Measurements from ENCODE around the gene SRSF2. TPM values are rescaled to one million over a fixed set of nuclear protein-coding genes. Genes with fewer than 3 reads are reported as not detected.
A peak's percentile ranks its signal among the peaks of the same experiment; 100 is the strongest.
"Not testable (repeated sequence)": the region's sequence is repeated elsewhere in the genome, so short reads cannot be mapped to it uniquely, and the experiment has no call there.

SRSF2 gene, protein sequence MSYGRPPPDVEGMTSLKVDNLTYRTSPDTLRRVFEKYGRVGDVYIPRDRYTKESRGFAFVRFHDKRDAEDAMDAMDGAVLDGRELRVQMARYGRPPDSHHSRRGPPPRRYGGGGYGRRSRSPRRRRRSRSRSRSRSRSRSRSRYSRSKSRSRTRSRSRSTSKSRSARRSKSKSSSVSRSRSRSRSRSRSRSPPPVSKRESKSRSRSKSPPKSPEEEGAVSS
- total RNA-seq (ENCODE audit: insufficient read depth, low replicate concordance) = 70.5 TPM

DNA sequence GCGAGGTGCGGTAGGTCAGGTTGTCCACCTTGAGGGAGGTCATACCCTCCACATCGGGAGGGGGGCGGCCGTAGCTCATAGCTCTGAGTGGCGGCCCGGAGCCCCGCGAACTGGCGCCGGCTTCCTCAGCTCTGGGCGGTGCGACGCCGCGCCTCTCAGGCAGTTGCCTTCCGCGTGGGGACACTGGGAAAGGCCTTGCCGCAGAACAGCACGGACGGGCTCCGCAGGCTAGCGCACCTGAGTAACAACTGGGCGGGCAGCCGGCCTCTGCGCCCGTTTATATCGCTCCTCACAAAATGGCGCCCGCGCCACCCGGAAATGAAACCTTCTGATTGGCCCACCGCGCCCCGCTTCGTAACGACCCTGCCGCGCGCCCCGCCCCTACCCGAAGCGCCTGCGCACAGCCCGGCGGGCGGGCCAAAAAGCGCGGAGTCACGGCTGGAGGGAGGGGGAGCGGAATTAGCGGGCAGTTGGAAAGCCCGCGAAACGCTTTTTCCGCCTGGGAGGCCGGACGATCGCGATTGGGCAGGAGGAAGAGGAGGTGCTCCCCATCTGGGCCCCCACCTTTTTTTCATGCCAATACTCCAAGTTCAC is at the start of gene SRSF2:
SRSF2 (minus strand) TSS at position 250 of the 594 bp plus-strand sequence; CDS start at position 79, 171 bp downstream.
- peak; percentile 100 for DNase-seq (ENCODE audit: low spot score)

DNA sequence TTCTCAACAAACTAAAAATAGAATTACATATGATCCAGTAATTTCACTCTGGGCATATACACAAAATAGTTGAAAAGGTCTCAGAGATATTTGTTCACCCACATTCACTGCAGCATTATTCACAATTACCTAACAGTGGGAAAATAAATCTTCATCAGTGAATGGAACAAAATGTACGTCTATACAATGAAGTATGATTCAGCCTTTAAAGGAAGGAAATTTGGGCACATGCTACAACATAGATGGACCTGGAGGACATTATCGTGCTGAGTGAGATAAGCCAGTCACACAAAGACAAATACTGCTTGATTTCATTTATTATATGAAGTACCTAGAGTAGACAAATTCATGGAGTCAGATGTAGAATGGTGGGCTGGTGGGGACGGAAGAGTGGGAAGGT is 47.8 kb upstream of the SRSF2 start:
- no peak for DNase-seq (ENCODE audit: low spot score)

DNA sequence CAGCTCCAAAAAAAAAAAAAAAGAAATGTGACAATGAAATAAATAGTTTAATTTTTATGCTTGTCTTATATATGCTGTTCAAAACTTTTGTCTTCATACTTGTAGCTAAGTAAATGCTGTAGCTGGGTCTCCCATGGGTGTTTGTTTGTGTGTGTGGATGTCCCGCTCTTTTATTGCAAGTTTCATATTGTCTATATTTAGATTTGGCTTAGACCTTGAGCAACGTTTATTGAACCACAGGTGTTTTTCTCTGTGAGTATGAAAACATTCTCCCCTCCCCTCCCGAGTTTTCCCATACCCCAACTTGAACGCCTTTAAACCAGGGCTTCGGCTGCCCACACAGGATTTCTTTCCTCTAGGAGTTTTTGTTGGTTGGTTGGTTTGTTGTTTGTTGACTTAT is 46.0 kb upstream of the SRSF2 start:
- no peak for DNase-seq (ENCODE audit: low spot score)

DNA sequence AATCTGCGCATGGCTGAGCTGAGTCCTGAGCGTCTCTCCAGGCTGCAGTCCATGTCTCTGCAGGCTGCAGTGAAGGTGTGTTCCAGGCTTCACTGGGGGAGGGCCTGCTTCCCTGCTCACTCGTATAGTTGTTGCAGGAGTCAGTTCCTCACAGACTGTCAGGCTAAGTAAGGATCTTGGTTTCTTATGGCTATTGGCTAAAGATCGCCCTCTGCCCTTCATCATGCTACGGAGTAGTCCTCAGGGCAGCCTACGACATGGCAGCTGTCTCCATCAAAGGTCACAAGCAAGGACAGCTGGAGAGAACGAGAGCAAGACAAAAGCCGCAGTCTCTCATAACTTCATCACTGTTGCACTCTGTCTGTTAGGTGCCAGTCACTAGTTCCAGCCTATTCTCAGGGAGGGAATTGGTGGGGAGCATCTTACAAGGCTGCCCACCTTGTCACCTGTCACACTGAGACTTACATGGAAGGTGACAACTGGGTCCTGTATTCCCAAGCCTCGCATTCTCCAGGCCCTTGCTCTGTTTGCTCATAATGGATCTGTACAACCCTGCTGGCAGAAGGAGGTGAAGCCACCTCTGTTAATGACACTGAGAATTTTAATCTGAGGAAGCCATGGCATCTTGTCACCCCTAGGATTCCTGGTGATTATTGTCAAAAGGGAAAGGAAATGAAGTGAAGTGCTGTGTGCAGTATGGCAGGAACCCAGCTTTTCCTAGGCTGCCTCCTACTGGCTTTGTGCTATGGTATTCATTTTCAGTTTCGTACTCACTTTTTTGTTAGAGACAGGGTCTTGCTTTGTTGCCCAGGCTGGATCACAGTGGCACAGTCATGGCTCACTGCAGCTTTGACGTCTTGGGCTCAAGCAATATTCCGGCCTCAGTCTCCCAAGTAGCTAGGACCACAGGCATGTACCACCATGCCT is 44.2 kb upstream of the SRSF2 start:
- no peak for DNase-seq (ENCODE audit: low spot score)

DNA sequence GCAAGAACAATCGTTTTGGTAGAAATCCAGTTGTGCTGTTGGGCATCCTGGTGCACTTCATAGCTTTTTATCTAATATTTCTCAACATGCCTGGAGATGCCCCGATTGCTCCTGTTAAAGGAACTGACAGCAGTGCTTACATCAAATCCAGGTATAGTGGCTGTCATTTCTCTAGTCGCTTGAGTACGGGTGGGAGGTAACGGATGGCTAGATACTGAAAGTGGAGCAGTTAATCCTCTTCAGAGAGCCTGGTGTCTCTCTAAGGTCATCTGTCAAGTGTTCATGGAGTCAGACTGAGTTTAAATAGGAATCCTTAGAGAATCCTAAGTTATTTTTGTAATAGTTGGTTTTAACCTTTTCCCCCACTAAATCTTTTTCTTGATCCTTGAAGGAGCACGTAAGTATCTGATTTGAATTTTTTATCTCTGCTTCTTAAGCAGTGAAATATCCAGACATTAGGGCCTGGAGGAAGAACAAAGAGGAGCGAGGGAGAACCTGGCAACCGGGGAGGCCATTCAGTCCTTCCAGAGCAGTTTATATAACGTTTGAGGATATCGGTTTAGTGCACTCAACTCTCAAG is 38.0 kb upstream of the SRSF2 start:
- DNase-seq (ENCODE audit: low spot score) = peak; percentile 95

DNA sequence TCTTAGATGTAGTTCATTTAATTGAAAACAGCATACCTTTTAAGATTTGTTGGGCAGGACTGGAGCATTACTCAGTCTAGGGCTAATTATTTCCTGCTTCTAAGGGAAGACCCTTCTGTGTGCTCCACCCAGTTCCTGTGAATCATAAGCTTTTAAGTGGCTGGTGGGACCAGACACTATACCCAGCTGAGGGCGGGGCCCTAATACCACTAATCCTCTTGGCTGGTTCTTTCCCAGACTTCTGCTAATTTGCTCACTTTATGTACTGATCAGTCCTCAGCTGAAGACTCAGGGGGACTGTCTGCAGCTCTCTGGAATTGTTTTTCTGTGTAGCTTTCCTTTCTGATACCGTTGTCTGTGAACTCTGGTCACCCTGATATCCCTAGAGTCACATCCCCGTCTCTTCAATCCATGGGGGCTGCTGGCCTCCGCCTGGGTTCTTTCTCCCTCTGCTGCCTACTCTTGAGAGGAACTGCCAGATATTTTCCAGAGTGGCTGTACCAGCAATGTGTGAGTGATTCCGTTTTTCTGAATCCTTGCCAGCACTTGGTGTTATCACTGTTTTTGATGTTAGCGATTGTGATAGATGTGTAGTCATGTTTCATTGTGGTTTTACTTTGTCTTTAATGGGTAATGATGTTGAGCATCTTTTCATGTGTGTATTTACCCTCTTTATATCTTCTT is 35.9 kb upstream of the SRSF2 start:
- DNase-seq (ENCODE audit: low spot score) = peak; percentile 96

DNA sequence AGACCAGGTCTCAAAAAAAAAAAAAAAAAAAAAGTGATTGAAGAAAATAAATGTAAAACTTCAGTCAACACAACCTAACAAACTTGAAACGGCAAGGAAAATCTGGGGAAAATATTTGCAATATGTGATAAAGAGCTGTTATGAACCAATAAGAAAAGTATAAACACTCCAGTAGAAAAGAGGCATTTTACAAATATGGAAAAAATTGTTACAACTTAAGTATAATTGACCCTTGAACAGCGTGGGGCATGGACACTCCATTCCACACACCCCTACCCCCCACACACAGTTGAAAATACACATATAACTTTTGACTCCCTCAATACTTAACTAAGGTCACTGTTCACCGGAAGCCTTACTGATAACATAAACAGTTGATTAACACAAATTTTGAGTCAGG is 21.4 kb upstream of the SRSF2 start:
- DNase-seq (ENCODE audit: low spot score) = no peak

DNA sequence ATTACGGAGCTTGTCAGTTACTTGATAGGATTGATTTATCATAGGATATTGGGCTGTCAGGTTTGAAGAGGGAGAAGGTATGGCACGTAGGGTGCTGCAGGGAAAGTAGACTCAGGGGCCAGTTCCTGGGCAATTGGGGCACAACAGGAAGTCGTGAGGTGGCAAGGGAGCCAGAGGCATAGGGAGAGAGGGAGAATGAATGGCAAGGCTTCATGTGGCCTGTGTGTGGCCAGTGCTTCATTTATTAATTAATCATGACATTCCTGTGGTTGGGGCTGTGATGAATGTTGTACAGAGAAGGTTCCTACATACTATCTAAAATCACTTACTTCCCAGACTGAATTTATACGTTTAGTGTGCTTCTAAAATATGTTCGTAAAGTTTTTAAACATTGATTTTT is 20.1 kb upstream of the SRSF2 start:
- no peak for DNase-seq (ENCODE audit: low spot score)

DNA sequence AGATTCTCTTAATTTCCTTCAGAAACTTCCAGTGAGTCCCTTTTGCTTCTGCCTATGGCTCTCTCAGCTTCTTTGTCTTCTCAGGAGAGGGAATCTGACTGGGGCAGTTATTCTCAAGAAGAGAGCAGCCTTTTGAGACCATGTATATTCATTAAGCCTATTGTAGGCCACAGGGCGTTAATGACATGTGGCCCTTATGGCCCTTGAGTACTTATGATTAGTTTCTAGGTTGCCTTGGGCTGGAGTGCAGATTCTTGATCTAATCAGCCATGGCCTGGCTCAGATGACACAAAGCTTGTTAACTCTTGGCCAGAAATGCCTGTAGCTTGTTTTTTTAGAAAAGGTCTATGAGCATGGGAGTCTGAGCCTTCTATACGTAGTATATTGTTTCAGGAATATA is 18.2 kb upstream of the SRSF2 start:
- DNase-seq (ENCODE audit: low spot score) = no peak

DNA sequence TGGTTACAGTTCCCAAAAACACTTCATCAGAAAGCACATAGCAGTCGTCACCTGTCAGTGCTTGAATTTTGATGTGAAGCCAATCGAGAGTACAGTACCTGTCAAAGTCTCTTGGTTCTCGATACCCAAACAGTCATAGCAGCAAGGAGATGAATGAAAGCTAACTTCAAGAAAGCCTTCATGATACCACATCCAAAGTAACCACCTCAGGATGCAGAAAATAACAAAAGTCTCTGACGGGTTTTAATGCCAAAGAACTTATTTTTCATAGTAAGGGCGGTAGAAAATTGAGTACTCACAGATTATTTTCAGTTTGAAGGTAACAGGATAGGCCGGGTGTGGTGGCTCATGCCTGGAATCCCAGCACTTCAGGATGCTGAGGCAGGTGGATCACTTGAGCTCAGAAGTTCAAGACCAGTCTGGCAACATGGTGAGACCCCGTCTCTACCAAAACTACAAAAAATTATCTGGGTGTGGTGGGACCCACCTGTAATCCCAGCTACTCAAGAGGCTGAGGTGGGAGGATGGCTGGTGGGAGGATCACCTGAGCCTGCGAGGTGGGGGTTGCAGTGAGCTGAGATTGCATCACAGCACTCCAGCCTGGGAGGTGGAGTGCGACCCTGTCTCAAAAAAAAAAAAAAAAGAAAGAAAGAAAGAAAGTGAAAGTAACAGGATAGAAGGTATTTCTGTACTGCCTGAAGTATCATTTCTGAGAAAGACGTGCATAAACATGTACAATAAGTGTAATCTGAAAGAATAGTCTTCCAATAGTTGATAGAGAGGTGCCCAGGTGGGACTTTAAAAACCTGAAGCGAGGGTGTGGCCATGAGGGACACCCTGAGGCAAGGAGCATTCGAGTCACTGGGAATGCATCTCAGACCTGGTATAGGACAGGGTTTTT is 16.2 kb upstream of the SRSF2 start:
- no peak for DNase-seq (ENCODE audit: low spot score)

DNA sequence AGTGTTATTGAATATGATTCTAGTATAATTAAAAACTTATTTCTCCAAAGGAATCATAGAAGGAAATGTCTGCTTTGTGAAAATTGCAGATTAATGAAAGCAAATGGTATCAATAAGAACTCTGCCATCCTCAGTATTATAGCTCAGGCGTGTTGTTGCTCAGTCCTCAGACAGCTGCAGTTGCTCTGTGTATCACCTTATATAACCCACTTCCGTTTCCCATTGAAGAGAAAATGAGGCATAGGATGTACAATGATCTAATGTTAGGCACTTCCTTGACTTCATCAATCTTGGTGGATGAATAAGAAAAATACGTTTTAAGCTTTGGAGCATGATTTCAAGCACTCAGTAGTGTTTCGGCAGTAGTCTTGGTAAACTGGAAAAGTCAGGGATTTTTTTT is 14.9 kb upstream of the SRSF2 start:
- no peak for DNase-seq (ENCODE audit: low spot score)

DNA sequence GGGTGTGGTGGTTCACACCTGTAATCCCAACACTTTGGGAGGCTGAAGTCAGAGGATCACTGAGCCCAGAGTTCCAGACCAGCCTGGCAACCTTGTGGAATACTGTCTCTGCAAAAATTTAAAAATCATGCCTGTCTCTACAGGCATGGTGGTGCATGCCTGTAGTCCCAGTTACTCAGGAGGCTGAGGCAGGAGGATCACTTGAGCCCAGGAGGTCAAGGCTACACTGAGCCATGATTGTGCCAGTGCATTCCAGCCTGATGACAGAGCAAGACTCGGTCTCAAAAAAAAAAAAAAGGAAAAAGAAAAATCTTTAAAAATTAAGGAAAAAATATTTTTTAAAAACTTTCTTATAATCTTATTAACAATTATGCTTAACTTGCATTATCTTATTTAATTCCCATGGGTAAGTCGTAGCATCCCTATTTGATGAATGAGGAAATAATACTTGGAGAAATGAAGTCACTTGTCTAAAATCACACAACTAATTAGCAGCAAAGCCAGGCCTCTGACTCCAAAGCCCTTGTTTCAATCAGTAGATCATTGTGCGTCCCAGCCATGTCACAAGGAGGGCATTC is 14.4 kb upstream of the SRSF2 start:
- no peak for DNase-seq (ENCODE audit: low spot score)

DNA sequence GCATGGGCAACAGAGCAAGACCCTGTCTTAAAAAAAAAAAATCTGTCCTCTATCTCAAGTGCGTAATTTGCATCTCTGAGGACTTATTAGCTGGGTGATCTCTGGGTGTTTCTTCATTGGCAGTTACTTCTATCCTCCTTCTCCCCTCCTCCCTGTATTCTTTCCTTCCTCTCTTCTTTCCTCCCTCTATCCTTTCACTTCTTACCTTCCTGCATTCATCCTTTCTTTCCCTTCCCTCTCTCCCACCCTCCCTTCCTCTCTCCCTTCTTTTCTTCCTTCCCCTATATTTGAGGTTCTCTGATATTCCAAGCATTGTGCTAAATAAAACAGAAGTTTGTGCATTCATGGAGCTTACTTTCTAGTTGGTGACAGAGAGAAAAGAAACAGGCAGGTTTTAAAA is 11.5 kb upstream of the SRSF2 start:
- DNase-seq (ENCODE audit: low spot score) = no peak

DNA sequence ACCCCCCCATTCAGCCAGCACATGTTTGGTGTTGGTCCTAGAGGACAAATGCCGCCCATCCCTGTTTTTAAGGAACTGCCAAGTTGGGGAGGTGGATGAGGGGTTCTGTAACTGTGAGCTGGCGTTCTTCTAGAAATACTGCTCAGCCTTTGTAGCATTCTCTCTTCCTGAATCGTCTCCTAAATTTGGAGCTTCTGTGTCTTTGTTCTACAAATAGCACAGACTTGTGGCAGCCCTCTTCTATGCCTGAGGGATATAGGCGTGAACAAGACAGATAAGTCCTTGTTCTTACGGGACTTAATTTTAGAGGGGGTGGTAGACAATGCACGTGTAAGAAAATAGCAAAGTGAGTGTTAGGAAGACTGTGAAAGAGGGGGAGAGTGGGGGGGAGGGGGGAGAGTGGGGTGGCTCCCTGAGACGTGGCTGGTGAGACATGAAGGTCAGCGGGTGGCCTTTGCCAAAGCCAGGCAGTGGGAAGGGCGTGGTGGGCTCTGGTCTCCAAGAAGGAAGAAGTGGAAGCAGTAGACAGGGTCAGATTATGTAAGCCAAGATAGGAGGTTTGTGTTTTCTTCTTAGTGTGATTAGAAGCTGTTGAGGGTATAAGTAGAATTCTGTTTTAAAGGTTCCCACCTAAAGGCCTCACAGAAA is 10.7 kb upstream of the SRSF2 start:
- DNase-seq (ENCODE audit: low spot score) = no peak

DNA sequence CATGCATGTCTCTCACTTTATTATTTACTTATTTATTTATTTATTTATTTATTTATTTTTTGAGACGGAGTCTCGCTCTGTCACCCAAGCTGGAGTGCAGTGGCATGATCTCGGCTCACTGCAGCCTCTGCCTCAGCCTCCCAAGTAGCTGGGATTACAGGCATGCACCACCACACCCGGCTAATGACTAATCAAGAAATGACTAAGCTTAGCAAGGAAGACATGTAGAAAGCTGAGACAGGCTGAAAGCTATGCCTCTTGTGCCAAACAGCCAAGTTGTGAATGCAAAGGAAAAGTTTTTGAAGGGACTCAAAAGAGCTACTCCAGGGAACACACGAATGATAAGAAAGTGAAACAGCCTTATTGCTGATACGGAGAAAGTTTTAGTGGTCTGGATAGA is 8.7 kb upstream of the SRSF2 start:
- not testable (repeated sequence) for DNase-seq (ENCODE audit: low spot score)

DNA sequence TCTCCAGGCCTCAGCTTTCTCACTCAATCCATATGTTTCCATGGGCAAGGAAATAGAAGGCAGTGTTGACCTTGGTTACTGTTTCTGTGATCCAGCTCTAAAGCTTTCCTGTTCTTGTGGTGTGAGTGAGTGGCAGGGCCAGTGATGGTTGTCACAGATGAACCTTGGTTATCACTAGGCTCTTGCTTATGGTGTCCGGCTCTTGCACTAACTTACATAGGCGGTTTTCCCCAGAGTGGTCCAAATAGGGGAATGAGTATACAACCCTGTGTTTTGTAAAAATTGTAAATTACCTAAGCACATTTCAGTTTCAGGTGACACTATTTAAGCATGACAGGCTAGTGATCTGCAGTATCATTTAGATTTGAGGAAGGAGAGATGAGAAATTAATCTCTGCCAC is 7.6 kb upstream of the SRSF2 start:
- no peak for DNase-seq (ENCODE audit: low spot score)

DNA sequence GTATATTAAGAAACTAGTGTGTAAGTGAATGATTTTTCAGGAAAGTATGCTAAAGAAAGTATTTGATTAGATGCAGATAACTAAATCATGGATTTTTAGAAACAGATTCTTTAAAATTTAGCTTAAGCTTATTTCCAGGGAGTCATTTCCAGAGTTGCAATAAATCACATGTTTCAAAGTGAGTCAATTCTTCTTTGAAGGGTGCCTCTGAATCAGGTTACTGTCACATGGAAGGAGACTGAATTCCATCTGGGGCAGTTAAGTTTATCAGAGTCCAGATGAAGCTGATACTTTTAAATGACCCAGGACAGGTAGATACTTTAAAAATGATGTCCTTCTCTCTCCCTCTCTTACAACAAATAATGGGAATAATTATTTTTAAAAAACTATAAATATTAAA is 5.8 kb upstream of the SRSF2 start:
- DNase-seq (ENCODE audit: low spot score) = no peak

DNA sequence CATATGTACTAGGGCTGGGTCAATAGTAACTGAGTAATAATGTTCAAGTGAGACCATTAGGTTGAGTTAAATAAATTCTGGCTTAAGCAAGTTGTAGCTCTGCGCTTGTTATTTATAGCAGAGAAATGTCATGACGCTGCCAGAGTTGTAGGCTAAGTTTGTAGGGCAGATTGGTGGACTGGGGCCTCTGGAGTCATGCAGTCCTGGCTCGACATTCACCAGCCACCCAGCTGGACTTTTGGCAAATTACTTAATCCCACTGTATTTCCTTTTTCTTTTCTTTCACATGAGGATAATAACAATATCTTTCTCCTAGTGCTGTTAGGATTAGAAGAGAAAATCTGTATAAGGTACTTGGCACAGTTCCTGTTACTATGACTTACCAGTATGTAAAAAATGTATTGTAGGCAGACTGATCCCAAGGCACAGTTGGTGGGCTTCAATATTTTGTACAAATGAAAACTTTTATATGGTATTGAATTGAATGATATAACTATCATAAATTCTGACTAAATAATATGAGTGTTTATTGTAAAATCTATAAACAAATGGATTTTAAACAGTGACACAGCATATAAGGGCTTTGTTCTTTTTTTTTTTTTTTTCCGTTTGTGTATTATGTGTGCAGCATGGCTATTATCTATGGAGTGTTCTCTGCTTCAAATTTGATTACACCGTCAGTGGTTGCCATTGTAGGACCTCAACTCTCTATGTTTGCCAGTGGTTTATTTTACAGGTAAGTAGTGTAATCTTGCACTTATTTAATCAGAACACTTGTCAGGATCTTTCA is 3.4 kb upstream of the SRSF2 start:
- peak; percentile 76 for DNase-seq (ENCODE audit: low spot score)

DNA sequence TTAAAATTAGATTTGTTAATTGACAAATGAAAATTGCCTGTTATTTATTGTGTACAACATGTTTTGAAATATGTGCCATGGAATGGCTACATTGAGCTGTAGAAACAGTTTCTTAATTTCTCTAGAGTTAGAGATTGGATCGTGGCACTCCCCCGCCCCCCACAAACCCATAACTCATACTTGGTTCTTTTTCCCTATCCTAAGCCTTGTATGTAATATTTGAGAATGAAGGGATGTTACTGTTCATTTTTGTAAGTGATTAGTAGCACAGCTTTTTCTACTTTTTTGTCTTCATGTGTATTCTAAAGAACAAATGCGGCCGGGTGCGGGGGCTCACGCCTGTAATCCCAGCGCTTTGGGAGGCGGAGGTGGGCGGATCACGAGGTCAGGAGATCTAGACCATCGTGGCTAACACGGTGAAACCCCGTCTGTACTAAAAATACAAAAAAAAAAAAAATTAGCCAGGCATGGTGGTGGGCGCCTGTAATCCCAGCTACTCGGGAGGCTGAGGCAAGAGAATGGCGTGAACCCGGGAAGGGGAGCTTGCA is 2.5 kb upstream of the SRSF2 start:
- not testable (repeated sequence) for DNase-seq (ENCODE audit: low spot score)

Measured in umbilical cord (tissue), 2 donors.